Subcutaneous adipose tissue (tissue), 4 donors: Measurements from ENCODE around the gene ACOX3. TPM values are rescaled to one million over a fixed set of nuclear protein-coding genes. Genes with fewer than 3 reads are reported as not detected.

Experiments
- total RNA-seq, 4 donors: library from RNA; depleted of rRNA; stranded (reverse); fragments of >200 nt; gene quantifications; one replicate each; pipeline ENCODE4 v1.1.0, GENCODE V29; 2016
- TF ChIP-seq, protein P1 (sequence below): fragments of 450-650 bp; IDR thresholded peaks from one replicate; pipeline ENCODE4 v1.5.1; 2016; ENCODE audit warnings: low read depth, mild to moderate bottlenecking, control low read depth, antibody characterized with exemption, moderate library complexity

ACOX3 gene
- total RNA-seq: 10 to 100 TPM; 12.2 to 33.7 (median 17.3) TPM

- TF ChIP-seq, protein P1, sequence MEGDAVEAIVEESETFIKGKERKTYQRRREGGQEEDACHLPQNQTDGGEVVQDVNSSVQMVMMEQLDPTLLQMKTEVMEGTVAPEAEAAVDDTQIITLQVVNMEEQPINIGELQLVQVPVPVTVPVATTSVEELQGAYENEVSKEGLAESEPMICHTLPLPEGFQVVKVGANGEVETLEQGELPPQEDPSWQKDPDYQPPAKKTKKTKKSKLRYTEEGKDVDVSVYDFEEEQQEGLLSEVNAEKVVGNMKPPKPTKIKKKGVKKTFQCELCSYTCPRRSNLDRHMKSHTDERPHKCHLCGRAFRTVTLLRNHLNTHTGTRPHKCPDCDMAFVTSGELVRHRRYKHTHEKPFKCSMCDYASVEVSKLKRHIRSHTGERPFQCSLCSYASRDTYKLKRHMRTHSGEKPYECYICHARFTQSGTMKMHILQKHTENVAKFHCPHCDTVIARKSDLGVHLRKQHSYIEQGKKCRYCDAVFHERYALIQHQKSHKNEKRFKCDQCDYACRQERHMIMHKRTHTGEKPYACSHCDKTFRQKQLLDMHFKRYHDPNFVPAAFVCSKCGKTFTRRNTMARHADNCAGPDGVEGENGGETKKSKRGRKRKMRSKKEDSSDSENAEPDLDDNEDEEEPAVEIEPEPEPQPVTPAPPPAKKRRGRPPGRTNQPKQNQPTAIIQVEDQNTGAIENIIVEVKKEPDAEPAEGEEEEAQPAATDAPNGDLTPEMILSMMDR: no peak
Observed at GRCh38 chr4:8440492-8441311, at the start of gene ACOX3, which contains the start of gene TRMT44. Gene ACOX3 (minus strand): TSS chr4:8440723. CDS start chr4:8416521, 24,202 bp downstream. Gene TRMT44 (plus strand): TSS chr4:8440777. CDS start chr4:8440823, 46 bp downstream.

GRCh38 chr4:8488791-8489369 is 48.4 kb upstream of the ACOX3 start:
- TF ChIP-seq, protein P1: no peak

- TF ChIP-seq, protein P1: no peak
Observed at GRCh38 chr4:8480221-8480620, 39.7 kb upstream of the ACOX3 start.

- TF ChIP-seq, protein P1: no peak
Observed at GRCh38 chr4:8478801-8479744, 38.5 kb upstream of the ACOX3 start.

DNA sequence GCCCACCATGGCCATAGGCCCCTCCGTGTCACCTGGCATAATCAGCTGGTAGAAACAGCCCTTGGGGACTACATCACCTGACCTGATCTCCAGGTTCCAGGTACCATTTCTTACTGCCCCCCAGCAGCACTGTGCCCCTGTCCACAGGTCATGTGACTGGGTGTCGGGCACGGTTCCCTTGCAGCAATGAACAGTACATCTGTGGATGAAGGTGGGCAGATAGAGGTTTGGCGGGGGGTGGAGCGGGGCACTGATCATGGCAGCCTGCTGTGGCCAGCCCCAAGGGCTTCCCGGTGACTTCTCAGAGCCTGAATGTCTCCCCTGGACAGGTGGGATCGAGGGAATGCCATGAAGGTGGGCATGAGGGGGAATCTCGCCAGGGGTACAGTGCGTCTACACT is 37.8 kb upstream of the ACOX3 start:
- TF ChIP-seq, protein P1: no peak

DNA sequence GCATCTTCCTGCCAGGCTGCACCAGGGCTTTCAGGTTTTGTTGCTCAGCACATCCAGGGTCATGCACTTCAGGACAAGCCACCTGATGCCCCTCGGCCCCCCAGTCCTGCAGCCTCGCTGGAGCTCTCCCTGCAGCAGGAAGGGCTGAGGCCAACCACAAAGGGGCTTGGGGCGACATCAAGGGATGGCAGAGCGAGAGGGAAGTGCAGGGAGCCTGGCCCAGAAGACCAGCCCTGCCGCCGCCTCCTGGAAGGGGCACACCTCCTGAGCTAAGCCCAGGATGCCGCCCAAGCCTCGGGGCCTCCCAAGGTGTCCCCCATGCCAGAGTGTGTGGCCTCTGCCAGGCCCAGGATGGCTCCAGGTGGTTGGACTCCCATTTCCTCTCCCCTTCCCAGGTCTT is 37.2 kb upstream of the ACOX3 start:
- TF ChIP-seq, protein P1: no peak
